Body of pancreas (tissue), 4 donors: ENCODE results near the gene TMEFF2.

ENCODE experiments used
- CTCF ChIP-seq, 7 experiments: fragments of 450-650 bp in 4 of 7; fragments of 200-600 bp in 3 of 7; sonication (generic) in 3 of 7; IDR thresholded peaks; one replicate each; pipeline ENCODE4 v1.5.1; 2016 to 2019; ENCODE audit warnings: antibody characterized with exemption in 7 of 7
- POLR2A ChIP-seq, 3 donors: fragments of 450-650 bp; IDR thresholded peaks; one replicate each; pipeline ENCODE4 v1.6.1; 2016; ENCODE audit warnings: antibody characterized with exemption in 3 of 3, mild to moderate bottlenecking in 2 of 3

GRCh38 chr2:191905336-191905735 is 289.4 kb downstream of the TMEFF2 start:
- TF ChIP-seq CTCF (IDR thresholded peaks at IDR 0.05) (no peak), POLR2A (IDR thresholded peaks at IDR 0.05) (no peak)
